HEK293 (cell line): ENCODE results near the gene SZT2.

Experiments
- CTCF ChIA-PET: fragments of 350-600 bp; formaldehyde crosslinking; extraction: SDS; loops from one replicate; lab custom pipeline; 2021; ENCODE audit warnings: antibody characterized with exemption; lab: Yijun Ruan, JAX
- POLR2A ChIA-PET: fragments of 300-600 bp; formaldehyde crosslinking; extraction: SDS; loops from one replicate; lab custom pipeline; 2020; ENCODE audit warnings: antibody characterized with exemption, inconsistent platforms; lab: Yijun Ruan, JAX
- H3K27ac ChIP-seq: fragments of 200-500 bp; sonication (Bioruptor generic); 2 replicates; pipeline ENCODE4 v1.5.1; 2014; ENCODE audit warnings: low read depth, low read length, control low read depth, inconsistent platforms; ENCODE audit errors: extremely low read depth
- H3K36me3 ChIP-seq, 2 experiments: fragments of 200-500 bp in 1 of 2; sonication (Bioruptor generic) in 1 of 2; 1 replicate in 1 of 2; 2 replicates in 1 of 2; pipeline ENCODE4 v1.5.1; 2014 to 2017; ENCODE audit warnings: inconsistent platforms in 2 of 2, low read length in 2 of 2; ENCODE audit not compliant: control insufficient read depth in 2 of 2, insufficient read depth in 1 of 2
- H3K4me1 ChIP-seq: fragments of 200-500 bp; sonication (Bioruptor generic); 2 replicates; pipeline ENCODE4 v1.5.1; 2014; ENCODE audit warnings: mild to moderate bottlenecking, low read length, inconsistent platforms; ENCODE audit not compliant: control insufficient read depth, insufficient read depth
- H3K4me3 ChIP-seq: 2 replicates; pipeline ENCODE4 v1.5.1; 2011; ENCODE audit warnings: low read depth, mild to moderate bottlenecking, control low read depth, low read length, moderate library complexity
- H3K9me3 ChIP-seq: fragments of 200-500 bp; sonication (Bioruptor generic); 2 replicates; pipeline ENCODE4 v1.5.1; 2014; ENCODE audit warnings: low read depth, low read length, inconsistent platforms; ENCODE audit not compliant: control insufficient read depth, insufficient read depth
- BCL11B ChIP-seq: fragments of 450-650 bp; formaldehyde crosslinking; IDR thresholded peaks from 2 replicates; pipeline ENCODE4 v1.5.1; 2016; ENCODE audit warnings: low read depth, missing biosample characterization, missing genetic modification characterization
- GLIS1 ChIP-seq: fragments of 450-650 bp; formaldehyde crosslinking; IDR thresholded peaks from 2 replicates; pipeline ENCODE4 v1.5.1; 2016; ENCODE audit warnings: missing biosample characterization, missing genetic modification characterization
- GLIS2 ChIP-seq: fragments of 450-650 bp; formaldehyde crosslinking; IDR thresholded peaks from 2 replicates; pipeline ENCODE4 v1.5.1; 2016; ENCODE audit warnings: missing biosample characterization, missing genetic modification characterization
- KLF1 ChIP-seq: fragments of 450-650 bp; formaldehyde crosslinking; IDR thresholded peaks from 2 replicates; pipeline ENCODE4 v1.5.1; 2016; ENCODE audit warnings: missing biosample characterization, missing genetic modification characterization
- MEIS1 ChIP-seq: sonication (generic); formaldehyde crosslinking; IDR thresholded peaks from 2 replicates; pipeline ENCODE4 v1.8.1; 2022; ENCODE audit warnings: missing genetic modification reagents, mild to moderate bottlenecking, borderline replicate concordance
- MYNN ChIP-seq: fragments of 450-650 bp; formaldehyde crosslinking; IDR thresholded peaks from 2 replicates; pipeline ENCODE4 v1.5.1; 2016; ENCODE audit warnings: missing biosample characterization, missing genetic modification characterization, borderline replicate concordance
- ZBTB1 ChIP-seq: fragments of 450-650 bp; formaldehyde crosslinking; IDR thresholded peaks from 2 replicates; pipeline ENCODE4 v1.5.1; 2016; ENCODE audit warnings: missing biosample characterization, missing genetic modification characterization
- ZBTB17 ChIP-seq: fragments of 450-650 bp; formaldehyde crosslinking; IDR thresholded peaks from 2 replicates; pipeline ENCODE4 v1.5.1; 2016; ENCODE audit warnings: missing biosample characterization, missing genetic modification characterization
- ZBTB21 ChIP-seq: fragments of 450-650 bp; formaldehyde crosslinking; IDR thresholded peaks from 2 replicates; pipeline ENCODE4 v1.5.1; 2017; ENCODE audit warnings: missing biosample characterization, missing genetic modification characterization
- ZNF140 ChIP-seq: fragments of 450-650 bp; formaldehyde crosslinking; IDR thresholded peaks from 2 replicates; pipeline ENCODE4 v1.5.1; 2016; ENCODE audit warnings: missing biosample characterization, missing genetic modification characterization
- ZNF157 ChIP-seq: fragments of 450-650 bp; formaldehyde crosslinking; IDR thresholded peaks from 2 replicates; pipeline ENCODE4 v1.5.1; 2016; ENCODE audit warnings: missing biosample characterization, missing genetic modification characterization
- ZNF214 ChIP-seq: fragments of 450-650 bp; formaldehyde crosslinking; IDR thresholded peaks from 2 replicates; pipeline ENCODE4 v1.5.1; 2017; ENCODE audit warnings: missing biosample characterization, mild to moderate bottlenecking, missing genetic modification characterization, borderline replicate concordance
- ZNF221 ChIP-seq: fragments of 450-650 bp; formaldehyde crosslinking; IDR thresholded peaks from 2 replicates; pipeline ENCODE4 v1.5.1; 2017; ENCODE audit warnings: missing biosample characterization, missing genetic modification characterization, borderline replicate concordance
- ZNF274 ChIP-seq, 2 experiments: fragments of 200-500 bp in 1 of 2; fragments of 450-650 bp in 1 of 2; sonication (Bioruptor generic) in 1 of 2; formaldehyde crosslinking in 1 of 2; IDR thresholded peaks; 2 replicates each; pipeline versions ENCODE4 v1.5.1 to v1.6.1; 2014 to 2016; ENCODE audit warnings: borderline replicate concordance in 1 of 2, inconsistent platforms in 1 of 2, low read length in 1 of 2, missing biosample characterization in 1 of 2, missing genetic modification characterization in 1 of 2
- ZNF292 ChIP-seq: fragments of 450-650 bp; formaldehyde crosslinking; IDR thresholded peaks from 2 replicates; pipeline ENCODE4 v1.5.1; 2016; ENCODE audit warnings: low read depth, missing biosample characterization, missing genetic modification characterization, borderline replicate concordance
- ZNF596 ChIP-seq: fragments of 450-650 bp; IDR thresholded peaks from 2 replicates; pipeline ENCODE4 v1.5.0; 2018; ENCODE audit warnings: missing biosample characterization, mild to moderate bottlenecking, missing genetic modification characterization, moderate library complexity
- ZNF624 ChIP-seq: fragments of 450-650 bp; formaldehyde crosslinking; IDR thresholded peaks from 2 replicates; pipeline ENCODE4 v1.5.1; 2017; ENCODE audit warnings: missing biosample characterization, missing genetic modification characterization
- ZNF629 ChIP-seq: fragments of 450-650 bp; formaldehyde crosslinking; IDR thresholded peaks from 2 replicates; pipeline ENCODE4 v1.5.1; 2017; ENCODE audit warnings: missing biosample characterization, missing genetic modification characterization
- ZNF660 ChIP-seq: fragments of 450-650 bp; IDR thresholded peaks from 2 replicates; pipeline ENCODE4 v1.5.1; 2018; ENCODE audit warnings: missing biosample characterization, mild to moderate bottlenecking, missing genetic modification characterization
- ZNF776 ChIP-seq: fragments of 450-650 bp; formaldehyde crosslinking; IDR thresholded peaks from 2 replicates; pipeline ENCODE4 v1.5.0; 2017; ENCODE audit warnings: missing biosample characterization, missing genetic modification characterization, borderline replicate concordance
- ZNF843 ChIP-seq: fragments of 450-650 bp; formaldehyde crosslinking; IDR thresholded peaks from 2 replicates; pipeline ENCODE4 v1.5.1; 2016; ENCODE audit warnings: missing biosample characterization, missing genetic modification characterization
- ZXDB ChIP-seq: fragments of 450-650 bp; formaldehyde crosslinking; IDR thresholded peaks from 2 replicates; pipeline ENCODE4 v1.5.1; 2016; ENCODE audit warnings: missing biosample characterization, missing genetic modification characterization
- TF ChIP-seq, protein P1 (sequence below): fragments of 450-650 bp; formaldehyde crosslinking; IDR thresholded peaks from 2 replicates; pipeline ENCODE4 v1.5.1; 2016; ENCODE audit warnings: missing biosample characterization, missing genetic modification characterization
- TF ChIP-seq, protein P2 (sequence below): fragments of 450-650 bp; formaldehyde crosslinking; IDR thresholded peaks from 2 replicates; pipeline ENCODE4 v1.5.1; 2017; ENCODE audit warnings: missing biosample characterization, mild to moderate bottlenecking, missing genetic modification characterization, moderate library complexity
- TF ChIP-seq, protein P3 (sequence below): fragments of 450-650 bp; formaldehyde crosslinking; IDR thresholded peaks from 2 replicates; pipeline ENCODE4 v1.5.1; 2017; ENCODE audit warnings: missing biosample characterization, missing genetic modification characterization
- TF ChIP-seq, protein P4 (sequence below): fragments of 450-650 bp; formaldehyde crosslinking; conservative IDR thresholded peaks from 2 replicates; pipeline ENCODE4 v1.5.1; 2016; ENCODE audit warnings: low read depth, missing biosample characterization, missing genetic modification characterization

Gene SZT2

DNA sequence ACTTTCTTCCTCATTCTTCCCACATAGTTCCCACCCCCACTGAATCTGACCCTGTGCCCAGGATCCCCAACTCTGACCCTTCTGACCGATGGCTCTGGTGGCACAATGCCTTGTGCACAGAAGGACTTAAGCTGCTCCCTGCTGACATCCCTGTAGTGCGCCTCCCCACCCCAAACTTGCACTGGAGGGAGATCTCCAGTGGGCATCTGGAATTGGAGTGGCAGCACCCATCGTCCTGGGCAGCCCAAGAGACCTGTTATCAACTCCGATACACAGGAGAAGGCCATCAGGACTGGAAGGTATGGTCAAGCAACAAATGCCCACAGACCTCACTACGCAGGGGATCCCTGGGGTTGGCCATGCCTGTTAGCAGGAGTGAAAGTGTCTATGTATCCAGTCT is 43.1 kb upstream of the SZT2 start:
- no peak overlapping the region for H3K4me3 ChIP-seq
- H3K36me3 ChIP-seq: no peaks in the 10 kb centered on the region
- CTCF ChIA-PET: interaction anchor here (0.8 to 1.0 kb wide), 2 partner anchors 12 to 68 kb away, joined by 3 read pairs; no protein-coding TSS in a partner anchor
- 0 out of 2 replicates have a peak, but pooled peaks cover 3% of the 10 kb centered on the region for H3K4me1 ChIP-seq
- POLR2A ChIA-PET: interaction anchor here (0.7 kb wide), 1 partner anchor 12 kb away, joined by 4 read pairs; the partner anchor contains the start of gene CDC20
- H3K27ac ChIP-seq: no peak overlapping the region
- TF ChIP-seq ZNF629 (tag by site-specific recombination): no peak
- TF ChIP-seq, protein P1, sequence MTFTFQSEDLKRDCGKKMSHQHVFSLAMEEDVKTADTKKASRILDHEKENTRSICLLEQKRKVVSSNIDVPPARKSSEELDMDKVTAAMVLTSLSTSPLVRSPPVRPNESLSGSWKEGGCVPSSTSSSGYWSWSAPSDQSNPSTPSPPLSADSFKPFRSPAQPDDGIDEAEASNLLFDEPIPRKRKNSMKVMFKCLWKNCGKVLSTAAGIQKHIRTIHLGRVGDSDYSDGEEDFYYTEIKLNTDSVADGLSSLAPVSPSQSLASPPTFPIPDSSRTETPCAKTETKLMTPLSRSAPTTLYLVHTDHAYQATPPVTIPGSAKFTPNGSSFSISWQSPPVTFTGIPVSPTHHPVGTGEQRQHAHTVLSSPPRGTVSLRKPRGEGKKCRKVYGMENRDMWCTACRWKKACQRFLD (tag by site-specific recombination): no peak
- TF ChIP-seq MEIS1 (CRISPR knock-in tag): no peak
- TF ChIP-seq, protein P2, sequence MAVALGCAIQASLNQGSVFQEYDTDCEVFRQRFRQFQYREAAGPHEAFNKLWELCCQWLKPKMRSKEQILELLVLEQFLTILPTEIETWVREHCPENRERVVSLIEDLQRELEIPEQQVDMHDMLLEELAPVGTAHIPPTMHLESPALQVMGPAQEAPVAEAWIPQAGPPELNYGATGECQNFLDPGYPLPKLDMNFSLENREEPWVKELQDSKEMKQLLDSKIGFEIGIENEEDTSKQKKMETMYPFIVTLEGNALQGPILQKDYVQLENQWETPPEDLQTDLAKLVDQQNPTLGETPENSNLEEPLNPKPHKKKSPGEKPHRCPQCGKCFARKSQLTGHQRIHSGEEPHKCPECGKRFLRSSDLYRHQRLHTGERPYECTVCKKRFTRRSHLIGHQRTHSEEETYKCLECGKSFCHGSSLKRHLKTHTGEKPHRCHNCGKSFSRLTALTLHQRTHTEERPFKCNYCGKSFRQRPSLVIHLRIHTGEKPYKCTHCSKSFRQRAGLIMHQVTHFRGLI (tag by site-specific recombination): no peak
- TF ChIP-seq GLIS2: no peak
- no peak for TF ChIP-seq ZBTB21 (tag by site-specific recombination)
- TF ChIP-seq BCL11B: no peak
- TF ChIP-seq ZBTB1 (tag by site-specific recombination): no peak
- no peak for TF ChIP-seq ZNF843 (tag by site-specific recombination)
- TF ChIP-seq ZNF596 (tag by site-specific recombination): no peak
- no peak for TF ChIP-seq ZNF274 (IDR thresholded peaks at IDR 0.05; ENCODE audit: low read length)
- no peak for TF ChIP-seq ZNF274 (tag by site-specific recombination; IDR thresholded peaks at IDR 0.05; ENCODE audit: borderline replicate concordance)
- TF ChIP-seq, protein P3, sequence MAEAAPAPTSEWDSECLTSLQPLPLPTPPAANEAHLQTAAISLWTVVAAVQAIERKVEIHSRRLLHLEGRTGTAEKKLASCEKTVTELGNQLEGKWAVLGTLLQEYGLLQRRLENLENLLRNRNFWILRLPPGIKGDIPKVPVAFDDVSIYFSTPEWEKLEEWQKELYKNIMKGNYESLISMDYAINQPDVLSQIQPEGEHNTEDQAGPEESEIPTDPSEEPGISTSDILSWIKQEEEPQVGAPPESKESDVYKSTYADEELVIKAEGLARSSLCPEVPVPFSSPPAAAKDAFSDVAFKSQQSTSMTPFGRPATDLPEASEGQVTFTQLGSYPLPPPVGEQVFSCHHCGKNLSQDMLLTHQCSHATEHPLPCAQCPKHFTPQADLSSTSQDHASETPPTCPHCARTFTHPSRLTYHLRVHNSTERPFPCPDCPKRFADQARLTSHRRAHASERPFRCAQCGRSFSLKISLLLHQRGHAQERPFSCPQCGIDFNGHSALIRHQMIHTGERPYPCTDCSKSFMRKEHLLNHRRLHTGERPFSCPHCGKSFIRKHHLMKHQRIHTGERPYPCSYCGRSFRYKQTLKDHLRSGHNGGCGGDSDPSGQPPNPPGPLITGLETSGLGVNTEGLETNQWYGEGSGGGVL (tag by site-specific recombination): no peak
- TF ChIP-seq ZNF157: no peak
- no peak for TF ChIP-seq MYNN (tag by site-specific recombination)
- TF ChIP-seq ZNF221: no peak
- TF ChIP-seq ZXDB (tag by site-specific recombination): no peak
- no peak for TF ChIP-seq ZNF624 (tag by site-specific recombination)
- no peaks in the 10 kb centered on the region for H3K9me3 ChIP-seq

DNA sequence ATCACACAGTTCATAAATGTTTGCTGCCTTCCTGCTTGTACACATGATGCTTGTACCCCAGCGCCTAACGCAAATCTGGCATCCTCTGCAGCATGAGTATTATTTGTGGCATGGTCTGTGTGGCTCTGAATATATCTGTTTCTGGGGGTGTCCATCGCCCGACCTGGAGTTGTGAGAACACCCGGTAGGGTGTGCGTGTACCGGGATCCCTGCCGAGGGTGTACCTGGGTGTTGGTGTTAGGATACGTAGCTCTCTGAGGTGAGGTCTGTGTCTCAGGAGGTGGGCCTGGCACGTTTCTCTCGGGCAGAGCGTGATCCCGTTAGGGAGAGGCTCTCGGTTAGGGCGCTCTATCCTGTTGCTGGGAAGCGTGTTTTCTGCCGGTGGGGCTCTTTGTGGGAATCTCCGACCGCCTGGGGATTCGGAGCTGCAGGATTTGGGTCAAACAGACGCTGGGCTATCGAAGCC is 41.3 kb upstream of the SZT2 start:
- Histone ChIP-seq H3K4me3 (peak overlapping the region; percentile 55), H3K27ac (peak overlapping the region; percentile 77; the same call in 1 of the 2 replicates), H3K36me3 (no peaks in the 10 kb centered on the region), H3K4me1 (0 out of 2 replicates have a peak, but pooled peaks cover 3% of the 10 kb centered on the region), H3K9me3 (no peaks in the 10 kb centered on the region)
- ChIA-PET CTCF (interaction anchor here (0.7 to 2.1 kb wide), 3 partner anchors 9 to 54 kb away, joined by 3 to 6 read pairs (median 3); partner anchors contain the start of gene CDC20), POLR2A (interaction anchor here (0.6 to 2.3 kb wide), 8 partner anchors 9 to 302 kb away, joined by 3 to 32 read pairs (median 4); partner anchors contain the start of genes CDC20, ELOVL1 and KDM4A)
- no peak for TF ChIP-seq GLIS1 (tag by site-specific recombination)
- no peak for TF ChIP-seq ZNF660 (tag by site-specific recombination)
- TF ChIP-seq KLF1: no peak; the same call in 1 of the 2 replicates
- peak; percentile 40; the same call in 1 of the 2 replicates for TF ChIP-seq ZBTB17 (tag by site-specific recombination)
- TF ChIP-seq, protein P1 (tag by site-specific recombination): no peak
- TF ChIP-seq ZNF292 (tag by site-specific recombination): no peak
- no peak for TF ChIP-seq ZNF140 (tag by site-specific recombination)
- TF ChIP-seq ZNF214 (tag by site-specific recombination): no peak
- TF ChIP-seq, protein P4, sequence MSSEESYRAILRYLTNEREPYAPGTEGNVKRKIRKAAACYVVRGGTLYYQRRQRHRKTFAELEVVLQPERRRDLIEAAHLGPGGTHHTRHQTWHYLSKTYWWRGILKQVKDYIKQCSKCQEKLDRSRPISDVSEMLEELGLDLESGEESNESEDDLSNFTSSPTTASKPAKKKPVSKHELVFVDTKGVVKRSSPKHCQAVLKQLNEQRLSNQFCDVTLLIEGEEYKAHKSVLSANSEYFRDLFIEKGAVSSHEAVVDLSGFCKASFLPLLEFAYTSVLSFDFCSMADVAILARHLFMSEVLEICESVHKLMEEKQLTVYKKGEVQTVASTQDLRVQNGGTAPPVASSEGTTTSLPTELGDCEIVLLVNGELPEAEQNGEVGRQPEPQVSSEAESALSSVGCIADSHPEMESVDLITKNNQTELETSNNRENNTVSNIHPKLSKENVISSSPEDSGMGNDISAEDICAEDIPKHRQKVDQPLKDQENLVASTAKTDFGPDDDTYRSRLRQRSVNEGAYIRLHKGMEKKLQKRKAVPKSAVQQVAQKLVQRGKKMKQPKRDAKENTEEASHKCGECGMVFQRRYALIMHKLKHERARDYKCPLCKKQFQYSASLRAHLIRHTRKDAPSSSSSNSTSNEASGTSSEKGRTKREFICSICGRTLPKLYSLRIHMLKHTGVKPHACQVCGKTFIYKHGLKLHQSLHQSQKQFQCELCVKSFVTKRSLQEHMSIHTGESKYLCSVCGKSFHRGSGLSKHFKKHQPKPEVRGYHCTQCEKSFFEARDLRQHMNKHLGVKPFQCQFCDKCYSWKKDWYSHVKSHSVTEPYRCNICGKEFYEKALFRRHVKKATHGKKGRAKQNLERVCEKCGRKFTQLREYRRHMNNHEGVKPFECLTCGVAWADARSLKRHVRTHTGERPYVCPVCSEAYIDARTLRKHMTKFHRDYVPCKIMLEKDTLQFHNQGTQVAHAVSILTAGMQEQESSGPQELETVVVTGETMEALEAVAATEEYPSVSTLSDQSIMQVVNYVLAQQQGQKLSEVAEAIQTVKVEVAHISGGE (tag by site-specific recombination): no peak
- TF ChIP-seq ZNF776: no peak
